Mesothelial cell of epicardium (in vitro differentiated cells): ENCODE measurements around the gene KCNJ8. TPM values are rescaled to one million over a fixed set of nuclear protein-coding genes. Genes with fewer than 3 reads are reported as not detected.
"Not testable (repeated sequence)": the region's sequence is repeated elsewhere in the genome, so short reads cannot be mapped to it uniquely, and the experiment has no call there.

Experiments used
- DNase-seq, 2 experiments: peaks; one replicate each; pipeline ENCODE4 v3.0.0; 2021; ENCODE audit warnings: low spot score in 2 of 2; ENCODE audit not compliant: unreplicated experiment in 2 of 2
- H3K27ac Mint-ChIP-seq: 2 replicates; pipeline ENCODE4 v1.8.0; 2021; ENCODE audit warnings: mixed read lengths
- H3K27me3 Mint-ChIP-seq: 2 replicates; pipeline ENCODE4 v1.8.0; 2021; ENCODE audit warnings: low read depth, mixed read lengths
- H3K36me3 Mint-ChIP-seq: 2 replicates; pipeline ENCODE4 v1.8.0; 2021; ENCODE audit warnings: mixed read lengths
- H3K4me1 Mint-ChIP-seq: 2 replicates; pipeline ENCODE4 v1.8.0; 2021; ENCODE audit warnings: mixed read lengths
- H3K4me3 Mint-ChIP-seq: 2 replicates; pipeline ENCODE4 v1.8.0; 2021; ENCODE audit warnings: mild to moderate bottlenecking, moderate library complexity, mixed read lengths
- H3K9me3 Mint-ChIP-seq: 2 replicates; pipeline ENCODE4 v1.8.0; 2021; ENCODE audit warnings: mixed read lengths
- CTCF ChIP-seq: fragments of 200-600 bp; sonication (generic); IDR thresholded peaks from one replicate; pipeline ENCODE4 v1.5.0; 2021; ENCODE audit warnings: antibody characterized with exemption; ENCODE audit not compliant: unreplicated experiment
- total RNA-seq: library from RNA; stranded (reverse); gene quantifications from 3 replicates; pipeline ENCODE4 v1.2.1, GENCODE V29; 2021

KCNJ8 gene
- total RNA-seq, 1 donor from 2014 or later: 2.9 TPM

GRCh38 chr12:21795648-21796328 is 21.3 kb upstream of the KCNJ8 start:
- no peak for TF ChIP-seq CTCF
- Mint-ChIP-seq H3K36me3 (no peaks in the 10 kb centered on the region), H3K9me3 (peaks cover 23% of the 10 kb centered on the region), H3K27ac (no peak overlapping the region), H3K4me3 (no peak overlapping the region), H3K4me1 (no peaks in the 10 kb centered on the region), H3K27me3 (peaks cover 13% of the 10 kb centered on the region)
- no peak for DNase-seq

GRCh38 chr12:21794807-21795595 is 20.5 kb upstream of the KCNJ8 start:
- Mint-ChIP-seq H3K9me3 (peaks cover 29% of the 10 kb centered on the region), H3K27me3 (peaks cover 13% of the 10 kb centered on the region)
- H3K4me1 Mint-ChIP-seq, H3K4me3 Mint-ChIP-seq, H3K27ac Mint-ChIP-seq, DNase-seq, H3K36me3 Mint-ChIP-seq: not testable (repeated sequence)

GRCh38 chr12:21789687-21790086 is 15.2 kb upstream of the KCNJ8 start:
- Mint-ChIP-seq H3K27me3 (peaks cover 13% of the 10 kb centered on the region), H3K9me3 (peaks cover 29% of the 10 kb centered on the region)
- H3K27ac Mint-ChIP-seq, H3K36me3 Mint-ChIP-seq, H3K4me3 Mint-ChIP-seq, DNase-seq, H3K4me1 Mint-ChIP-seq: not testable (repeated sequence)

- TF ChIP-seq CTCF: no peak
- Mint-ChIP-seq H3K9me3 (peaks cover 22% of the 10 kb centered on the region), H3K36me3 (no peaks in the 10 kb centered on the region), H3K4me1 (no peaks in the 10 kb centered on the region), H3K4me3 (no peak overlapping the region), H3K27me3 (peaks cover 7% of the 10 kb centered on the region), H3K27ac (no peak overlapping the region)
- DNase-seq: no peak
Measured at GRCh38 chr12:21788089-21788983, 13.8 kb upstream of the KCNJ8 start.

GRCh38 chr12:21786041-21786531 is 11.6 kb upstream of the KCNJ8 start:
- DNase-seq: no peak
- Mint-ChIP-seq H3K4me1 (peaks cover 2% of the 10 kb centered on the region), H3K27ac (no peak overlapping the region), H3K9me3 (peaks cover 14% of the 10 kb centered on the region), H3K36me3 (no peaks in the 10 kb centered on the region), H3K4me3 (no peak overlapping the region), H3K27me3 (no peaks in the 10 kb centered on the region)
- TF ChIP-seq CTCF: no peak

- not testable (repeated sequence) for DNase-seq, H3K27me3 Mint-ChIP-seq, H3K4me1 Mint-ChIP-seq, H3K36me3 Mint-ChIP-seq, H3K4me3 Mint-ChIP-seq, H3K27ac Mint-ChIP-seq, H3K9me3 Mint-ChIP-seq
Measured at GRCh38 chr12:21782723-21783122, 8.2 kb upstream of the KCNJ8 start.
